COLO829 (cell line): Measurements from ENCODE around the gene UTP3.
"Not testable (repeated sequence)": the region's sequence is repeated elsewhere in the genome, so short reads cannot be mapped to it uniquely, and the experiment has no call there.

Experiments
- DNase-seq: peaks from one replicate; pipeline ENCODE4 v3.0.0; 2012; ENCODE audit warnings: low spot score

Gene UTP3

DNA sequence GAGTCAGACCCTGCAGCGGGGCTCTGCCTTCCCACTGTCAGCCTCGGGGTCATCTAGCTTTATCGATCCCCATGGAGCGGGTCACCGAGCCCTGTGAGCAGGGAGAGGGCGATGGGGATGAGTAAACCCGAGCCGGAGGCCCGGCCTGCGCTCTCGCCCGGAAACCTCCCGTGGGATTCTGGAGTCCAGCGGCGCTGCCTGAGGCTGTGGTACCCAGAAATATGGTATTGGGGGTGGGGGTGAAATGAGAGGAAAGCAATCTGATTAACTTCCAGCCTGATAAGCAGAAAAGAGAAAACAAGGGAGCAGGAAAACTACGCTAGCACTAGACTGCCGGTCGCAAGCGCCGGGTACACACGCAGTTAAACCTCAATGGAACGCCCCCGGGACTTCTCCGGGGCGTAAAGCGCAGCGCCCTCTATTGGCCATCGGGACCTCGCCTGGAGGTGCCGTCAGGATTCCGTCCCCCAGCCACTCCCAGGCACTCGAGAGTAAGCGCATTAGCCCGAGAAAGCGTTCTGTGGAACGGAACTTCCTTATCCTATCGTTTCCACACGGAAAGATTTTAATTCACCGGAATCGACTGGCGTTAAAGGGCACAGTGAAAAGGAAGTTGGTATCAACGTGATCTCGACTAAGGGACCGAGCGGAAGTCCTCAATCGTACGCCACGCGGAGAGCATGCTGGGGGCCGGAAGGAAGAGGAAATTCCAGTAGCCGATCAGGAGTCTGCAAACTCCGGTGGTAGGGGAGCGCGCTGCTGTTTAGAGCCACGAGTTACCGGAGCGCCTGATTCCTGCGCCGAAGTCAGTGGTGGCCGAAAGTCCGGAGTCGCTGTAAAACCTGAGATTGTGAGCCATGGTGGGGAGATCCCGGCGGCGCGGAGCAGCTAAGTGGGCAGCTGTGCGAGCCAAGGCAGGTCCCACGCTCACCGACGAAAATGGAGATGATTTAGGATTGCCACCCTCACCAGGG is at the start of gene UTP3:
Gene UTP3 (plus strand): TSS at position 712 of the 974 bp plus-strand sequence. CDS start 146 bp downstream, at position 858.
- peak; percentile 97 for DNase-seq

- DNase-seq = no peak
Observed at GRCh38 chr4:70640192-70640591, 48.1 kb upstream of the UTP3 start.

DNA sequence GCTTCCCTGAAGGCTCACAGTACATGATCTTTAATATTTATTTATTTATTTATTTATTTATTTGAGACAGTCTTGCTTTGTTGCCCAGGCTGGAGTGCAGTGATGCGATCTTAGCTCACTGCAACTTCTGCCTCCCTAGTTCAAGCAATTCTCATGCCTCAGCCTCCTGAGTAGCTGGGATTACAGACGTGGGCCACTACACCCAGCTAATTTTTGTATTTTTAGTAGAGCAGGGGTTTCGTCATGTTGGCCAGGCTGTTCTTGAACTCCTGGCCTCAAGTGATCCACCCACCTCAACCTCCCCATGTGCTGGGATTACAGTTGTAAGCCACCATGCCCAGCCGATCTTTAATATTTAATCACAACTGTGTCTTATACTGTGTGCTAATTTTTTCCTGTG is 37.6 kb upstream of the UTP3 start:
- not testable (repeated sequence) for DNase-seq

DNA sequence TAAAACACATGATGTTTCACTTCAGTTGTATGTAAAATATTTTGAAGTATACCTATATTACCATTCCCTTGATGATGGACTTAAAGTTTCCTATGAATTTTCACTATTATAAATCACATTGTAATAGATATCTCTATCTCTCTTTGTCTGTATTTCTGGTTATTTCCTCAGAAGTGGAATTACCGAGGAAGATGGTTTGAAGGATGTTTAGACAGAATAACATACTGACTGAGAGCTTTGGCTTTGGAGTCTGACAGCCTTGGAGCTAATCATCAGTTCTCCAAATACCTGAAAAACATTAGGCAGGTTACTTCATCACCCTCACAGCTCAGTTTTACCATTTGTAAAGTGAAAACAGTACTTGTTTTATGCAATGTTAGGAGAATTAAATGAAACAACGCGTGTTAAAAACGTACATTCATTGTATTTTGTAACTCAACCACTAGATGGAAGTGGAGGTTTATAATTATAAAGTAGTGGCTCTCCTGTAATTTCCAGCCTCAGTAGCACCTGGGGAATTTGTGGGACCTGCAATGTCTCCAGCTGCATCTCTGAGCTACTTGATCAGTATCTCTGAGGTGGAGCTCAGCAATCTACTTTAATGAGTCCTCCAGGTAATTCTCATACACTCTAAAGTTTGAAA is 36.3 kb upstream of the UTP3 start:
- DNase-seq = peak; percentile 44

GRCh38 chr4:70654605-70655011 is 33.7 kb upstream of the UTP3 start:
- DNase-seq = no peak

GRCh38 chr4:70657326-70657725 is 31.0 kb upstream of the UTP3 start:
- DNase-seq = no peak

GRCh38 chr4:70658418-70658817 is 29.9 kb upstream of the UTP3 start:
- no peak for DNase-seq

GRCh38 chr4:70660106-70660505 is 28.2 kb upstream of the UTP3 start:
- no peak for DNase-seq

- DNase-seq = not testable (repeated sequence)
Observed at GRCh38 chr4:70661309-70661922, 26.9 kb upstream of the UTP3 start.

GRCh38 chr4:70666369-70666768 is 22.0 kb upstream of the UTP3 start, which contains the start of gene JCHAIN:
Gene JCHAIN, minus strand, starts transcription at chr4:70666508. Its CDS starts 18 bp downstream, at chr4:70666490.
- DNase-seq = no peak

GRCh38 chr4:70667740-70668535 is 20.4 kb upstream of the UTP3 start:
- no peak for DNase-seq

GRCh38 chr4:70670332-70671014 is 17.9 kb upstream of the UTP3 start:
- no peak for DNase-seq

DNA sequence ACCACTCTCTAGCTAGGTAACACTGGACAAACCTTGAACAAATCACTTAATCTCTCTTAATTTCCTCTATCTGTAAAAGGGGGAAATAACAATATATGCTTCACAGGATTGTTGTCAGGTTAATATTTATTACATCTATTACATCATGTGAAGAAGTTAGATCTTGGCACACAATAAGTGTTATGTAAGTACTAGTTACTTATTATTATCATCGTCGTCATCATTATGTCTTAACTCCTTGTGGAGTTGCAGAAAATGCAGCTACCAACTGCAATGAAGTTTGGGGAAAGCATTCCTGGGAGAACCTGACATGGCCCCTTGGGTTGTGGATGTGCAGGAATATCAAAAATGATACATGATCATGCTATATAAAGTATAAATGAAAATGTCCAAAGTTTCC is 17.2 kb upstream of the UTP3 start:
- DNase-seq = no peak

GRCh38 chr4:70674191-70674590 is 14.1 kb upstream of the UTP3 start:
- DNase-seq = no peak

DNA sequence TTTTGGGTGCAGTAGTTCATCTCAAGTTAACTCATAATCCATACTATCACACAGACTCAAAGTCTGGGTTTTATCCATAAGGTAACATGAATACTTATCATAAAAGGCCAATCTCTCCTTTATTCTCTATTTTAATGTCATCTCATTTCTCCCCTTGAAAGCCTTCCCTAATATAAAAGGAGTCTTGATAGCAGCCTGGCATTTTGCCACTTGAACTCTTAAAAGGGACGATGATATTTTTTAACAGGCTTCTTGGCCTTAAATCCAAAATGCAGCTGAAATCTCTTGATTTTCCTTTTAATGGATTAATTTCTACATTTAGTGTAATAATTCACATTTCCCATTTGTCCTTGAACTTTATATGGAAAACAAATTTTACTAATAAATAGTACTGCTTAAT is 13.6 kb upstream of the UTP3 start:
- DNase-seq = no peak

GRCh38 chr4:70676554-70677090 is 11.7 kb upstream of the UTP3 start:
- DNase-seq = no peak

GRCh38 chr4:70678383-70678999 is 9.8 kb upstream of the UTP3 start:
- DNase-seq = no peak

DNA sequence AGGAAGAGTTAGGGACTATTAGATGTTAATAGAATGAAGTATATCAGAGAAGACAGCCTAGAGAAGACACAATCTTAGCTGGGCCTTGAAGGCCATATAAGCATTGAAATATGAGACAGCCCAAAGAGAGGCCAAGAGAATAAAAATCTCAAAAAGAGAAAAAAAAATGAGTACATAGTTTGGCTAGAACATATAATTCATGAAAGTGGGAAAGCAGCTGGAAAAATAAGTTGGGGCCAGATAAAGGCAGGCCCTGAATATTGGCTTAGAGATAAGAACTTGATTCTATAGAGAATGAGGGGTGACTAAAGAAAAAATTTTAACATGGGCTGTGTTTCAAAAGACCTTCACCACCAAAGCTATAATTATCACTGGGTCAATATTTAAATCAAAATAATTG is 7.4 kb upstream of the UTP3 start:
- DNase-seq = no peak

GRCh38 chr4:70681704-70682103 is 6.6 kb upstream of the UTP3 start:
- DNase-seq = no peak

- DNase-seq = not testable (repeated sequence)
Observed at GRCh38 chr4:70682142-70682541, 6.2 kb upstream of the UTP3 start.

DNA sequence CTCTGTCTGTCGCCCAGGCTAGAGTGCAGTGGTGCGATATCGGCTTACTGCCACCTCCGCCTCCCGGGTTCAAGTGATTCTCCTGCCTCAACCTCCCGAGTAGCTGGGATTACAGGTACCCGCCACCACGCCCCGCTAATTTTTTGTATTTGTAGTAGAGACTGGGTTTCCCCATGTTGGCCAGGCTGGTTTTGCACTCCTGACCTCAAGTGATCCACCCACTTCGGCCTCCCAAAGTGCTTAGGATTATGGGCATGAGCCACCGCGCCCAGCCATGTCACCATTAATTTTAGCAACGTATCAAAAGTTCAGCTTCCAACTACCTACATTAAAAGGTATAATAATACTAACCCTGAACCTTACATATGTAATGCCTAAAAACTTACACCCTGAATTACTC is 940 bp upstream of the UTP3 start:
- no peak for DNase-seq
